HuH-7 (cell line): ENCODE measurements around the gene KIF12.
A peak's percentile ranks its signal among the peaks of the same experiment; 100 is the strongest.

Experiments used
- DNase-seq: peaks from one replicate; pipeline ENCODE4 v3.0.0; 2011; ENCODE audit warnings: low spot score

The KIF12 gene

GRCh38 chr9:114065304-114065703 lies 33.8 kb downstream of the KIF12 start:
- DNase-seq = no peak

DNA sequence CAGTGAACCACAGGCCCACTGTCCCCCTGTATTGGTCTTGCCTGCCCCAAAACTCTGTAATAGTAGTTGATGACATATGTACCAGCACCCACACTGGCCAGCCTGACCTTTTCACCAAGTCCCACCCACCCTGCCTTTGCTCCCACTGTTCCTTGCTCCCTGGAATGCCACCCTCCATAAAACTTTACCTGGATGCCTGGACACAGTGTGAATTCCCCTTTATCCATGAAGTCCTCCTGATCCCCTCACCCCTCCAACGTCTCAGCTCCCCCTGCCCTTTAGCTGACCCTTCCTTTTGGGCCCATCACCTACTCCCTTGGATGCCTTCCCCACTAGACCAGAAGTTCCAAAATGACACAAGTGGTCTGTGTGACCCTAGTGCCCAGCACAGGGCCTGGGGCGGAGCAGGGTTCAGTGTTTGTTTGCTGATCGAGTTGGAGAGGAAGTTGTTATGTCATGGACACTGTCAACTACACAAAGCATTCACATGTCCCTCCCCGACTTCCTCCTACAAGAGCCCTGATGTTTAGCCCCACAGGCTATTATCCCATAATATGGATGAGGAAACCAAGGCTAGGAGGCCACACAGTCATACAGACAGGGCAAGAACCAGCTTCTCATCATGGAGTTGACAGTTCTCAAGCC lies 37.1 kb downstream of the KIF12 start:
- DNase-seq = no peak

DNA sequence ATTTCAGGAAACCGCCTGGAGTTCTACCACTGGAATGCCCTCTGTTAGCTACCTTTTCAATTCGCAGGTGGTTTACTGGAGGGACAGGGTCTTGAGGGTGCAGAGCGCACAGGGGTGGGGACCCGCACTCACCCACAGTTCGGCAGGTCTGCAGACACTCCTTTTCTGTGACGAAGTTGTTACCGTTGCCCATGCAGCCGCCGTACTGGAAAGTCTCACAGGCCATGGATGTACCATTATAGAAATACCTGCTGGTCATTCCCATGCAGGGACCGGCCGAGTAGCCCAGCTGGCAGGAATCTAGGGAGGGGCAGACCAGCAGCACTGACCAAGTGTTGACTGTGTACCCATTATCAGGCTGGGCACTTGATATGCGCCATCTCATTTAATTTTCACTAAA lies 37.8 kb downstream of the KIF12 start:
- DNase-seq = no peak

DNA sequence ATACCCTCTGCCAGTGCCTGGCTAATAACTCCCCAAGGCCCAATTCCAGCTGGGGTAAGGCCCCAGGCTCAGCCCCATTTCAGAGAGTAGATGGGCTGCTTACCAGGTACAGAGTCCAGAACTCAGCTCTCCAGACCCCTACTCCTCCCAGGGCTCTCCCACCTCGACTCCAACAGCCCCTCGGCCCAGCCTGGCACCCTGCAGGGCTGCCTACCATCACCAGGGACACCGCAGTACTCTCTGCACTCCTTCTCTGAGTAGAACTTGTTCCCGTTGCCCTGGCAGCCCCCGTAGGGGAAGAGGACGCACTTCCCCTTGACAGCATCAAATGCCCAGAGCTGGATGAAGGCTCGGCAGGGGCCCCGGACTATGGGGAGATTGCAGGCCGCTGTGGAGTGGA lies 38.4 kb downstream of the KIF12 start:
- no peak for DNase-seq

GRCh38 chr9:114060070-114060469 lies 39.0 kb downstream of the KIF12 start:
- DNase-seq = no peak

DNA sequence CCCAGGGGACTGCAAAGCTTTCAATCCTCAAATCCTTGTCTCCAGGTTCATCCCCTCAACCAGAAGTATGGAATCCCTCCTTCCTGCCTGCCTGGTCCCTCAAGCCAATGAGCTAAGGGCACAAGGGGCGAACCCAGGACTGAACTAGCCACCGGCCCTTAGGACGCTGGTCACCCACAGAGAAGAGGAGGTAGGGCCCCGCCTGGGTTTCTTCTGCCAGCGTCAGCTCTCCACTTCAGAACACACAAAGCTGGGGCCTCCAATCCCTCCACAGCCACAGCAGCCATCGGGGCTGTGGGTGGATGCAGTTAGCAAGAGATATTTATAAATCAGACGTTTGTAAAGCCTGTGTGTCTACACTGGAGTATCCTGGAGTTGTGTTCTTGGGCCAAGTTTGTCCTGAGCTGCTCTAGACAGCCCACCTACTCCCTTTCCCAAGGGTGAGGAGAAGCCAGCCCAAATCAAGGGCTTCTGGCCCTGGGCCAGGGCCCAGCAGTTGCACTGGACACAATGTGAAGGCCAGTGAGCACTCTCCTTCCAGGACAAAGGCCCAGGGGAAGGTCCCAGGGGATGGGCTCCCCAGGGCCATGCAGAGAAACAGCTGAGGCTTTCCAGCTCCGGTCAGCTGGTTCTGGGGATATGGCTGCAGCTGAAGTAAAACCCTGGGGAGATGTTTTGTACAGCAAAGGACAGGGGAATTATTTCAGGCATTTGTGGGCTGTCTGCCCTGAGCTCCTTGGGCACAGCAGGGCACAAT lies 39.9 kb downstream of the KIF12 start:
- peak; percentile 51 for DNase-seq

- DNase-seq = no peak
Measured at GRCh38 chr9:114058688-114059046, 40.4 kb downstream of the KIF12 start.

DNA sequence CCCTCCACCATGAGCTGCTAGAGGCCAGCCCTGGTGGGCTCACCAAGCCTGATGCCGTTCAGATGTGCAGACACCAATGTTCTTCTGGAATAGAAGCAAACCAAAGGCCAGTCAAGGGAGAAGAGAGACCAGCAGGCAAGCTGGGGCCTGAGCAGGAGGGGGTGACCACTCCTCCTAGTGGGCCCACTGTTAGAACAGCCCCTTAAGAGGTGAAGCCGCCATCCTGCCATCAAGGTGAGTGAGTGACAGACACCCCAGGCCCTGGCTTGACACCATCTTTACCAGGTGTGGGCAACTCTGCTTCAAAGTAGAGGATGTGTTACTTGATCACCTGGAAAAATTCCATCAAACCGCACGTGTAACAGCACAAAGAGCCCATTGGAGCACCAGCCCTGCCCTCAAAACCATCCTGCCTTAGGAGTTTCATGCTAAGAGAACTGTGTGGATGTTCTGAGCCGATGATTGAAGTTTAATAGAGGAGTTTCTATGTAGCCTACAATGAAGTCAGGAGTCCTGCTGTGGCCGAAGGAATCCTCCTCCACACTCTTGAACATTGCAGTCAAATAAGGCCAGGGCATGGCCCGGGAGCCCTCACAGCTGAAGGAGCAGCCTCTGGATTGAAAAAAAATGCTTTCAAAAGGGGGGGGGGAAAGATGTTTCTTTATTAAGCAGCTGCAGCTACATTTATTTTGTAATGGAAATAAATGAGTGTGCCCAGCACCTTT lies 41.8 kb downstream of the KIF12 start:
- DNase-seq = no peak

GRCh38 chr9:114056527-114056926 lies 42.6 kb downstream of the KIF12 start:
- DNase-seq = no peak

GRCh38 chr9:114055894-114056293 lies 43.2 kb downstream of the KIF12 start:
- no peak for DNase-seq

DNA sequence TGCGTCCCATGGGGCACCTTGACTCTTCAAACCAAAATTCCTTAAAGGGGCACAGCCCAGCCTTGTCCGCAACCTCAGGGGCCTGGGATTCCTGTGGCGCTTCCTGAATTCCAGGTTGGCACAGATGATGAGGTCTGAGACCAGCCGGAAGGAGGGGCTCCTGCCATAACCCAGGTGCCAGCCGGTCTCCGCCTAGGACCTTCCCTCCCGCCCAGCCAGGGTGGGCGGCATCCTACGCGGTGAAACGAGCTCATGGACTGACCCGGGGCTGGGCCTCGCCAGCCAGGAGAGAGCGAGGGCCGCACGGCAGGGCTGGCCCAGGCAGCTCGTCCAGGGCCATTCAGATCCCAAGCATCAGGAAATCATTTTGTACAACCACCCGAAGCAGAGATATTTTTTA lies 44.0 kb downstream of the KIF12 start:
- no peak for DNase-seq

- DNase-seq = no peak
Measured at GRCh38 chr9:114054191-114054690, 44.9 kb downstream of the KIF12 start.

DNA sequence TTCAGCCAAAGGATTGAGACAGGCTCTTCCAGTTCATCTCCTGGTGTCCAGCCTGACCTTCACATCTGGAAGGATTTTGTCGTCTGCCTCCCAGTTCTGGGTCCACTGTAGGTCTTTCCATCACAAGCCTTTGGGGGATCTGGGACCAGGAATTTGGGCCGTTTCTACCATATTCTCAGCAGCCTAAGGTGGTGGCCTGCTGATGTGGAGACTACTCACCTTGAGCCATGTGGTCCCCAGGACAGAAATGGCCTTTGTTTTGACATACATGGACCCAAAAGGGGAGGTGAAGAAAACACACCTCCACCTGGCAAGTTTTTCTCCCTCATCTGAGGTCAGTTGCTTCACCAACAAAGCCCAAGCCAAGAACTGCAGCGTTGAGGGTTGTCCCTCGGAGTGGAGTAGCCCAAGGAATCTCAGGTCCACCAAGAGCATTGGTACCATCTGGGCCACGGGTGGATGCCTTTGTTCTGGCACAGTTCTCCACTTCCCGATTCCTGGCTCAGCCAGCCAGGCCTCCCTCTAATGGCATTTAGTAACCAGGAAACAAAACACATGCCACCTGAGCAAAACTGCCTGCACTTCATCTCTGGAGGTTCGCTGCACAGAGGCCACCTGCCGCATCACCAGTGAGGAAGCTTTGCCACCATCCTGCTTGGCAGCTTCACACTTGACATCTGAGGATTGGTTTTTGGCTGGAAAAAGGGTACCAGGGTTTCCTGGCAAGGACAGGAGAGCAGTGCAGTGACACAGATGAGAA lies 45.7 kb downstream of the KIF12 start:
- DNase-seq = no peak

GRCh38 chr9:114051706-114052105 lies 47.4 kb downstream of the KIF12 start:
- DNase-seq = no peak

- no peak for DNase-seq
Measured at GRCh38 chr9:114051281-114051680, 47.8 kb downstream of the KIF12 start.

- no peak for DNase-seq
Measured at GRCh38 chr9:114050646-114051045, 48.4 kb downstream of the KIF12 start.

- no peak for DNase-seq
Measured at GRCh38 chr9:114050226-114050568, 48.9 kb downstream of the KIF12 start.

- no peak for DNase-seq
Measured at GRCh38 chr9:114049441-114050225, 49.5 kb downstream of the KIF12 start.

DNA sequence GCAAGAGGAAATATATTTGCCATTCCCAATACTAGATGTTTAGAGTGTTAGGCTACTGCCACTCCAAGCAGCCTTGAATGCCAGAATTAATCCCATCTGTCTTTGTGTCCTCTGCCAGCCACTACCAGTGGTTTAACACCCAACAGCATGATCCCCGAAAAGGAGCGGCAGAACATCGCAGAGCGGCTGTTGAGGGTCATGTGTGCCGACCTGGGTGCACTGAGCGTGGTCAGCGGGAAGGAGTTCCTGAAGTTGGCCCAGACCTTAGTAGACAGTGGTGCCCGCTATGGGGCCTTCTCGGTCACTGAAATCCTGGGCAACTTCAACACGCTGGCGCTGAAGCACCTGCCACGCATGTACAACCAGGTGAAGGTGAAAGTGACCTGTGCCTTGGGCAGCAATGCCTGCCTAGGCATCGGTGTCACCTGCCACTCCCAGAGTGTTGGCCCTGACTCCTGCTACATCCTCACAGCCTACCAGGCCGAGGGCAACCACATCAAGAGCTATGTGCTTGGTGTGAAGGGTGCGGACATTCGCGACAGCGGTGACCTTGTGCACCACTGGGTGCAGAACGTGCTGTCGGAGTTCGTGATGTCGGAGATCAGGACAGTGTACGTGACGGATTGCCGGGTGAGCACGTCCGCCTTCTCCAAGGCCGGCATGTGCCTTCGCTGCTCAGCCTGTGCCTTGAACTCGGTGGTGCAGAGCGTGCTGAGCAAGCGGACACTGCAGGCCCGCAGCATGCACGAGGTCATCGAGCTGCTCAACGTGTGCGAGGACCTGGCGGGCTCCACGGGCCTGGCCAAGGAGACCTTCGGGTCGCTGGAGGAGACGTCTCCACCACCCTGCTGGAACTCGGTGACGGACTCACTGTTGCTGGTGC lies 50.3 kb downstream of the KIF12 start:
- DNase-seq = no peak

DNA sequence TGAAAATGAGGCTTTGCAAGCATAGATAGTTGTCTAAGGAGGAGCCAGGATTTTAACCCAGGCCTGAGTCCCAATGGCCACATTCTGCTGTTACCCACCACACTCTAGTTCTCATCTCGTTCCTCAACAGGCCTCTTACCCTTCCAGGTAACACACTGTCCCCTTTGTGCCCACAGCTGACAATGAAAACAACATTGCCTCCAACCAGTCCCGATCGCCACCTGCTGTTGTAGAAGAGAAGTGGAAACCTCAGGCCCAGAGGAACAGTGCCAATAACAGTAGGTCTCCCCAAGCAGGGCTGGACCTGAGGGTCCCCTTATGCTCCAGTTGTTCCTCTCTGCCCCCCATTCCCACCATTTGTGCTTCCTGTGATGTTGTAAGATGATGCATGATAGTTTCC lies 51.4 kb downstream of the KIF12 start:
- DNase-seq = peak; percentile 86

- no peak for DNase-seq
Measured at GRCh38 chr9:114046875-114047274, 52.2 kb downstream of the KIF12 start.
